Activated CD4-positive, alpha-beta T cell treated with anti-CD3 and anti-CD28 coated beads, Interleukin-2, amount 50 U/mL, for 16 hours (primary cell): ENCODE measurements around the gene DDX10.

ENCODE experiments used
- DNase-seq: peaks from one replicate; pipeline ENCODE4 v3.0.0-alpha.2; 2020

The DDX10 gene

DNA sequence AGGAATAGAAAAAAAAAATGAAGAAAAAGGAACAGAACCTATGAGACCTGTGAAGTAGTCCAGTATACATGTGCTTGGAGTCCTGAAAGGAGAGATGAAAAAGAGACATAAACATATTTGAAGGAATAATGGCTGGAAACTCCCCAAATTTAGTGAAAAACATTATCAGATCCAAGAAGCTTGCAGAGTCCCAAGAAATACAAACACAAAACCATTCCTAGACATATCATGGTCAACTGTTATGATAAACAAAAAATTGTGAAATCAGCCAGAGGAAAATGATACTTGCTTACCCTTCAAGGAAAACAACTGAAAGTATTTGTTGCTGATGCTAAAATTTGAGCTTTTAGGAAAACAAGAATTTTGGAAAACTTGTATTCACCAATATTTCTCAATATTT is 250.1 kb downstream of the DDX10 start:
- no peak for DNase-seq

DNA sequence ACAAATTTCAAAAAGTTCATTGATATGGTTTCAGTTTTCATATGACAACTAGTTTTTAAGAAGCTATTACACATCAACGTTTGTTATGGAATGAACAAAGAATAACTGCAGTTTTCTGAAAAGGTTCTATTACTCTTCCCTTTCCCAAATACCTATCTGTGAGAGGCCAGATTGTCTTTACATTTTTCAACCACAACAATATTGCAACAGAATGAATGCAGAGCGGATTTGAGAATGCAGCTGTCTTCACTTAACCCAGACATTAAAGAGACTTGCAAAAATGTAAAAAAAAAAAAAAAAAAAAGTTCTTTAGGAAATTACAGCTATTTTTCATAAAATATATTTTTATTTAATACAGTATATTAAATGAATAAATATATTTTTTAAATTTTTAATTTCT is 250.8 kb downstream of the DDX10 start:
- peak; percentile 10 for DNase-seq

DNA sequence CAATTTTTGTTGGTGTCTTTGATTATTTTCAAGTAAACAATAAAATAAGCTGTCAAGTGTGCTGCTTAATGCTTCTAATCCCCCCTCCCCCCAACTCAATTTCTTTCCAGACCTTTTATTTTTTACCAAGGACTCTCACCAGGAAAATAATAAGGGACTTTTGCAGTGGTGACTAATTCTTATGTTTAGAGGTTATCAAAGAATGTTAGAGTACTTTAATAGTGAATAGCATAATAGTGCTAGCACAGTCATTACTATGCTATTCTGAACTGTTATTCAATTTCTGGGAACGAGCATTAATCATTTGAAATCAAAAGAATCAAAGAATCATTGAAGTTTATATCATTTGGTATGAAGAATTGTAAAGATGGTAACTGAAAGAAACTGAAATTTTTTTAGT is 251.4 kb downstream of the DDX10 start:
- no peak for DNase-seq

DNA sequence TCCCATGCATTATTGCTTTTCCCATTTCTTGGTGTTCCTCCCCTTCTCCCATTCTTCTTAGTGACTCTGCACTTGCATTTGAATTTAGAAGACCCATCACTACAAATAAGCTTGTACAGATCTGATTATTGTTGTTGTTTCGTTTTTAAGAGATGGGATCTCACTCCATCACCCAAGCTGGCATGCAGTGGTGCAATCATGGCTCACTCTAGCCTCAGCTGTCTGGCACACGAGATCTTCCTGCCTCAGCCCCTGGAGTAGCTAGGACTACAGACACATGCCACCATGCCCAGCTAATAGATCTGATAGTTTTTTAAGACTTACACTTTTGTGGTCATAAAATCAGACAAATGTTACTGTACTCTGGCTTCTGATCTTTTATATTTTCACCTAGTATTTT is 252.1 kb downstream of the DDX10 start:
- no peak for DNase-seq

DNA sequence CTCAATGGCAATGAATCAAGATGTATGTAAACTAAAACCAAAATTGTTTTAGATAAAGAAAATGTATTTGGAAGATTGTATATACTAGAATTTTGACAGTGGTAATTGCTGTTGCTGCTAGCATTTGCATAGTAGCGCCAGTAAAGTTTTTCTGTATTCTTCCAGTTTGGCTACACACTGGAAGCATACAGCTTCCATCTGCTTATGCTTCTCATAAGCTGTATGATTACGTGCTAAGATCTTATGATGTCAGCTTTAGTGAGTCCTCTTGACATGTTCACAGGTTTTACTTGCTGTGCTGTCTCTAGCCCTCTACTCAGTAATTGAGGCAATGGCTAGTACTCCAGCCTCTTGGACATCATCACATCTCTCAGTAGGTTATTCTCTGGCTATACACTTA is 256.3 kb downstream of the DDX10 start:
- no peak for DNase-seq

DNA sequence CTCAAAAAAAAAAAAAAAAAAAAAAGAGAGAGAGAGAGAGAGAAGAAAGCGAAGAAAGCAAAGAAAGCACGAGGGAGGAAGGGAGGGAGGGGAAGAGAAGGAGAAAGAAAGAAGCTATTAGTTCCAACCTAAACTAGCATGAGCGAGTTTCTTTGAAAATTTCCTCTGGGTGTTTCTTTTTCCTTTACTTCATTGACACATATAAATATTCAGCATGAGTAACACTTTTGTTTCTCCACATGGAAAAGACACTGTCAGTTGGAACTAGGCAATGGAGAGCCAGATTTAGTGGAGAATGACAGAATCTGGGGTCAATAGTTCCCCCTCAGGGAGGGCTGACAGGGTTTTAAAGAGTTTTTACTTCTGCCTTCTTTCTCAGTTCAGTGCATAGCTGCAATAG is 257.4 kb downstream of the DDX10 start:
- no peak for DNase-seq

DNA sequence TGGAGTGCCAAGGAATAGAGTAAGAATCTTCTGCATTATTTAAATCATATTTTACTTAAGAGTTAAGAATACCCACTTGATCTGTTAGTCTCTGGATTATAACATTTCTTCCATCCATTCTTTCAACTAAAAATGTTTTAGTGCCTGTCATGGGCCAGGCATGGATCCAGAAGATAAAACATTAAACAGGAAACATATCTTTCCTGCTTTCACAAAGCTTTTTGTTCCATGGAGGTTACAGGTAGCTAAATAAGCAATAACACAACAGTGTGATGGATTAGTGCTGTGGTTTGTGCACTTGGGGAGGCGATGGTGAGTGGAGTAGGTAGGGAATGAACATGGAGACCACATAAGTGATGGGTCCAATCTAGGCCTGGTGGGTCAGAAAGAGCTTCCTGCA is 258.5 kb downstream of the DDX10 start:
- DNase-seq: no peak

DNA sequence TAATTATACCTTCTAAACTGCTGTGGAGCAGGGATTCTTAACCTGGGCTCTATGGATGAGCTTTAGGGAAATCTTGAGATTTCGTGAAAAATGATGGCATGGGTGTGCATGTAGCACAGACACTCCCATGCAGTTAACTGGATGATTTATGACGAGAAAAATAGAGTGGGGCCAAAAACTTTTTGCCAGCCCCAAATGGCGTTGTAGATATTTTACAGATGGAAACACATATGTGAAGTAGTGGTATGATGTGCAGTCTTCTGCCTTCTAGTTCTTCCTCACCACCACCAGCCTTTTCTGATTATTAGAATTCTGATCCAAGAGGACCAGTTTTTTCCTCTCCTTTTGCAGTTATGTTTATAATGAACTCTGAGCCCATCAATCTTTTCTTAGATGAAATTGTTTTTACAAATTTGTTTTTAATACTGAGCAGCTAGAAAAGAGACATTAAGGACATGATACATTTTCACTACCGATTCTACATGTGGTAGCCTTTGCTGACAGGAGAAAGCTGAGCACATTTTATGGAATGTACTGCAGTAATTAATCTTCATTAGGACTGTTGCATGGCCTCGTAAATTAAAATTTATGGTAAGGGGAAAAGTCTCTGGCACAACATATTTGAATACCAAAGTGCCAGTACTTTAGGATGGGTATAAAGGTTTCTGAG is 261.4 kb downstream of the DDX10 start:
- DNase-seq: no peak

DNA sequence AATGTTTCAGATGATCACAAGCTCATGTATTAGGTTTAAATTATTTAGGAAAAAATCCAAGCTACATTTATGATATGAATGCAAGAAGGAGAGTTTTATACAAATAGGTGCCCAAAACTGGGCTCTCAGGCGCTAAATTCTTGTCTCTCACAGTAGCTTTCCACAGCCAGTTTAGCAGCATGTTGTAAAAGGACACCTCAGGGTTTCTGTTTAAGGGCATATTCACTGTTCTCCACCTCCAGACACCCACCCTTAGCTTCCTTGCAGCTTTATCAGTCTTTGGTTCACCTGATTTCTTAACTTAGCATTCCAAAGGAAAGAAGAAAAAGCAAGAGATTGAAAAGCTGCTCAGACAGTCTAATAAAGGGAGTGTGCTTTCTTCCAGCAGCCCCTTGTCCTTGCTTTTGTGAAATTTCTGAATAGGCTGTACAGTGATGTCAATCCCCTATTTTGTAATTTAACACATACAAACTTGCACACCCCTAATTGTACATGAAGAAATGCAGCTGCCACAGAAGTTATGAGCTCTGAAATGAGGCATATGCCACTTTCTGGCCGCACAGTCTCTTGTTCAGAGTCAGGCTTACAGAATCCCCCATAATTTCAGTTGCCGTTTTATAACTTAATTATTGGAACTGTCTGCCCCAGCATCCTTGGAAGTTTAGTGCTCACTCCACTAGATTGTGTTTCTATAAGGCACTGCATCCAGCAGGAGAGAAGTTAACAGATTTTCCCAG is 262.1 kb downstream of the DDX10 start:
- DNase-seq: no peak

DNA sequence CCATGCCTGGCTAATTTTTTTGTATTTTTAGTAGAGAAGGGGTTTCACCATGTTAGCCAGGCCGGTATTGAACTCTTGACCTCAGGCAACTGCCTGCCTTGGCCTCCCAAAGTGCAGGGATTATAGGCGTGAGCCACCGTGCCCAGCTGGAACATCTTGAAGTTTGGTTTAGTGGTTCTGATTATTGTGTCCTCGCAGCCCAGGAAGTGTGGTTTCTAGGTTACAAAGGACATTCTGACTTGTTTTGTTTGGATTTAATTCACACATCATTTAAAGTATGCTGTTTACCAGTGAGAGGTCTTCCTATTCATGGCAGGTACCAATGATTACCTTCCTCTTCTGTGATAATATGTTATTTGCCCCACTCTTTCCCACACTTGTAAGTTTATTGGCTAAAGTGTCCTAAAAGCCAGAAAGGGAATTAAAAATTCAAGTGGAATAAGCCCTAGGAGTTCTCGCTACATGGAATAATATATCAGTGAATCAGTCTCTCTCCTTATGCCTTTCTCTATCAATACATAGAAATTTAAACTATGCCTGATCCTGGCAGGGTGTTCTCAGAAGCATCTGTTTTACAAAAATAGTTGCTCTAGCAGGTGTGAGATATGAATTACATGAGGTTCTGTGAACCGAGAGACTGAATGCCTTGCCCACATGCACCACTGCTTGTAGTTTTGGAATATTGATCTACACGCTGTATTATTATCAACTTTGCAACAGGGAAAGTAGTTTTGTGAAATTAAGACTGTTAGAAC is 263.1 kb downstream of the DDX10 start:
- no peak for DNase-seq

DNA sequence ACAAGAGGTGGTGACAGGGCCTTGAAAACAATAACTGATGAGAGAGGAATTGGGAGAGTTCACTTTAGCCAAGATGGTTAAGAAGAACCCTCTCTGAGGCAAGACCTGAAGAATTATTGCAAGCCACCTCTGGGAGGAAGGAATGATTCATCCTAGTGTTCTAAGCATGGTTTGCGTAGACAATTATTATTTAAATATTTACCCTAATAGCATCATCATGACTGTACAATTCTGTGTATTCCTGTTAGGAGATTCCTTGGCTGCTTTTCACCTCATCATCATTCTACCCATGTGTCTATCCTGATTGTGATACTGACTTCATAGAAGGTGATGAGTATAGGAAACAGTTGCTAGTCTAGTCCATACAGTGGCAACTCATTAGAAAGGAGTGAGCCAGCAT is 264.4 kb downstream of the DDX10 start:
- DNase-seq: no peak

DNA sequence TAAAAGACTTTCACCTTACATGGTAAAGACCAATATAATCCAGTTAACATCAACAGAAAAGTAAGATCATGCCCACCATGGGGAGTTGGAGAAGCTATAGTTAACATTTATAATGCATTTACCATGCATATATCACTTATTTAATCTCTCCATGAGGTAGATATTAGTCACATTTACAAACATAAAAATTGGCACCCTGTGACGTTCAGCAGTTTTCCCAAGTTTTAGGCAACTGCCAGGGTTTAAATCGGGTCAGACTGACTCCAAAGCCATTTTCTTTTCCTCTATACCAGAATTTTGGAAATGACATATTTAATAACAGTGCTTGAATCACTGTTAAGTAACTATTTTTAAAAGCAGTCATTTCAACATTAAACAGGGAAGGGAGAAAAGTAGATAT is 266.3 kb downstream of the DDX10 start:
- no peak for DNase-seq

DNA sequence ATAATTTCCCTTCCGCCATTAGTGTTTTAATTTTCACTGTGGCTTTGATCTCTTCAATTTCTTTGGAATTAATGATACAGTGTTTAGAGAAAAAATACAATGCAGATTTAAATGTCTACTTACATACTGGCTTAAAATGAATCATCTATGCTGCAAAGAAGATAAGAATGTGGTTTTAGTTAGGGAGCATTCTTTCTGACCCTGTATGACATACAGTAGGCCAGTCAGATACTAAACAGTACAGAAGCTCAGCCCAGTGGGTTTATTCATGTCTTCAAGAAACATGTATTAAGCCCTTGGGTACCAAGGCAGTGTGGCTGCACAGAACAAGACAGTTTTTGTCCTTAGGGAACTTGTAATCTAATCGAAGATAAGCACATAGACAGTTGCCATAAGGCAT is 268.8 kb downstream of the DDX10 start:
- no peak for DNase-seq

DNA sequence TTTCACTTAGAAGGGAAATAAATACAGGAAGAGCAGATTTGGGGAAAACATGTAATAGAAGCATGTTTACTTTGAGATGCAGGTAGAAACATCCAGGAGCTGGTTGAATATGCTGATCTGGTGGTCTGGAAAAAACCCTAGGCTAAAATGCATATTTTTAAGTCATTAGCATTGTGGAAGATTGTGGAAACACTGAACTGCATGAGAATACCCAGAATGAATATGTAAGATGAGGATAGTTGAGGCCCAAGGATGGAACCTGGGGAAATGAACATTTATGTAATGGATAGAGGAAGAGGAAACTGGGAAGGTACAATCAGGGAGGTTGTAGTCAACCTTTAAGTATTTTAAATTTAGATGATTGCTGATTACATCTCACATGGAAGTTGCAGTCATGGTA is 269.4 kb downstream of the DDX10 start:
- no peak for DNase-seq

DNA sequence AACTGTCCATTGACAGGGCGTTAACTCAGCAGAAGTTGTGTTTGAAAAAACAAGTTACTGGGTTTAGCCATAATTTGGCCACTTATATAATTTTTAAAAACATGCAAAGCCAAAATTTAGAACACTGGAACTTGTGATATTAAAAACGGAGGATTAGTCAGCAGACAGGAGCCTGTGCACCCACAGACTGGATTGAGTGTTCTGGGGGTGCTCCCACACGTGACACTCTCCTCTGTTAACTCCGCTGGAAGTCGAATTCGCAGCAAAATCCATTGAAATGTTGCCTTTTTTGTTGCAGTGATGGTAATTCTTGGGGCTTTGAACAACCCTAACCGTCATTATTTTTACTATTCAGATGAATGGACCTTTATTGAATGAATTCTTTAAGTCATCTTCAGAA is 269.8 kb downstream of the DDX10 start:
- no peak for DNase-seq

DNA sequence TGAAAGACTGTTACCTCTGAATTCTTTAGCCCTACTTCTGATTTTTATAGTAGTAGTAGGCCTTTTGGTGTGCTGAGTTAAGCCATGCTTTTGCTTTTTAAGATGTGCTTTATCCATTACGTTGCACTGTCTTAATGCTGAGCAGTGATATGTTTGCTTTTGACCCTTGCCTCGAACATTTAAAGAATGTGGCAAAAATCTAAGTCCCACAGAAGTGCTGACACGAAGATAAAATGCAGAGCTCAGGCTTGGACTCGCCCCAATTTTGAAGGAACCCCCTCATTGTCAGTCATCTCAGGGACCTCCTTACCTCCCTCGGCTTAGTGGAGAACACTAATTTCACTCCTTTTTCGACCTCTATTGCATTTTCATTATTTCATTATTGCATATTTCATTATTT is 272.9 kb downstream of the DDX10 start:
- no peak for DNase-seq

DNA sequence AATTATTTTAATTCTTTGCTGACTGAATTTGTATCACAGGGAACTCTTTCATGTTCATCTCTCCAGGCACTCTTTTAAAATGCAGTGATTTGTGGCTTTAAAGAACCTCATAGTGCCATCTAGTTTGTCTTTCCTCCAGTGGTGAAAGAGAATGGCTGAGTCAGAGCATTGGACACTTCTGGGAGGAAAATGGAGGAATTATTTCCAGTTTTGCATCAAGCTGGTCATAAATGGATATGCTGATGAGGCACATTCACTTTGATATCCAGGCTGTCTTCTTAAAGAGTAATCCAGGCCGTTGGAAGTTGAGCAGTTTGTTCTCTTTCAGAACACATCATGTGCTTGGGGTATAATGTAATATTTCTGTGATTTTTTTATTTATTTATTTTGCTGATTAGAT is 273.7 kb downstream of the DDX10 start:
- DNase-seq: no peak

DNA sequence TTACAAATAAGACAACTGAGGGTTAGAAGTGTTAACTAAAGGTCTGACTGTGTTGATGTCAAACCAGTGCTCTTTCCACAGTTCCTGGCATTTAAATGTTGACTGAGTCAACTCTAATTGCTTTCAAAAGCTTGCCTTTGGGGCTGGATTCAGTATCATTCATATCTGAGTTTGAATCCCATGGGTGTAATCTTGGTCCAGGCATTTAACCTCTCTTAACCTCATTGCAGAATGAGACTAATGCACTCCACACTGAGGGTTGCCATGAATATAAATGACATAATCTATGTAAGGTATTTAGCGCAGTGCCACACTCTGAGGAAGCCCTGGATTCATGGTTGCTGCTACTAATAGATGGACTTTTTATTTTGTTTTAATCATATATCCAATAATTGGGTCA is 274.3 kb downstream of the DDX10 start:
- DNase-seq: no peak

DNA sequence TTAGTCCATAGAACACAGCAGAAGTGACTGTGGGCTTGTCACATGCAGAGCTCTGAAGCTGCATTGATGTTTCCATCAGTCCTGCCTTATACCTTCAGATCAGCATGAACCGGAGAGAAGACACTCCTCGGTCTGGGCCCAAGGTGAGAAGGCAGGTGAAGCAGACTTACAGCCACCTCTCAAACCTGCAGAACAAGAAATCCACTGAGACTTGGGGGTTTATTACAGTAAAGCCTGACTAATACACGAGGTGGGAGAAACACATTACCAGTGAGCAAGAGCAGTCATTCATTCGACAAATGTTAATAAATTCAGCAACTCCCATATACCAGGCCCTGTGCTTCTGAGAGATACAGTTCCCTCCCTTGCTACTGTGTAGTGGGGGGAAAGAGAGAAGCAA is 279.0 kb downstream of the DDX10 start:
- no peak for DNase-seq

DNA sequence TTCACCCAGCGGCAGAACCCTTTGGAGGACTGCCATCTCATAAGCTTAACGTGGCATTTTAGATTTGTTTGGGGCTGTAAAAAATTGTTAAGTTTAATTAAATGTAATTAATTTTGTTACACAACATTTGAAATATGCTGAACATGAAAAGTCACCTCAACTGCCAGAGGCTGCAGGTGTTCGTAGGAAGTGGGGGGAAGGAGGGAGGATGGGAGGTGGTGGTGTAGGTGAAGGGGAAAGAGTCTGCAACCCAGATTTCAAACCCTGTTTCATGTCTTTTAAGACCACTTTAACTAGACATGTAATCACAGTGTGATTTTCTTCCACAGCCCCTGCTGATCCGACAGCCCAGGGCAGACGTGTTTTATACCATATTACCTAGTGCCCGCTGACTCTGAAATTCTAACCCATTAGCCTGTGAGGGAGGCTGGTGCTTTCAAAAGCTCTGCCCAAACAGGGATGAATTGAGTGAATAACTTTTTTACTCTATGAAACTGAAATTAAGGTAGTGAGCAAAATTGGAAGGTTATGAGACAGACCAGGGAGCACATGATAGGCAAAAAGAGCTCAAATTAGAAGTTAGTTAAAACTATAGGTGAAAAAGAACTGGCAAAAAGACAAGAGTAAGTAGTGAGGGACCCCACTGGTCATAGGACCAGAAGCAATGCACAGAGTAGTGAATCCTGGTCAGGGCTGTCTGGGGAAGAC is 279.8 kb downstream of the DDX10 start:
- no peak for DNase-seq

DNA sequence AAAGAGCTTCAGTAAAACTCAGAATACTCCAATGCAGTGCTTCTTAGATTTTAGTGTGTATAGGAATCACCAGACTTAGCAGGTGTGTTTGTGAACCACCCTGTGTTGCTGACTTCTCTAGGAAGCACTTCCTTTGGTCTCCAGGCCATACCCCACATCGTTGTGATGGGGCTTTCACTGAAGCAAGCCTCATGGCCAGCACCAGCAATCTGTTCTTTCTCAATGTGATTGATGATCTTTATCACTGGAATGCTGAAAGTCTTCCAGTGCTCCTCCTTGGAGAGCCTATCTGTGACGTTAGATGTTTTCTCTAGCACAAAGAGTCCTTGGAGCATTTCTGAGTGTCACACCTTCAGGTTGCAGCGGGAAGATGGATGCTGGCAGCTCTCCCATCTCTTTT is 280.5 kb downstream of the DDX10 start:
- DNase-seq: no peak

DNA sequence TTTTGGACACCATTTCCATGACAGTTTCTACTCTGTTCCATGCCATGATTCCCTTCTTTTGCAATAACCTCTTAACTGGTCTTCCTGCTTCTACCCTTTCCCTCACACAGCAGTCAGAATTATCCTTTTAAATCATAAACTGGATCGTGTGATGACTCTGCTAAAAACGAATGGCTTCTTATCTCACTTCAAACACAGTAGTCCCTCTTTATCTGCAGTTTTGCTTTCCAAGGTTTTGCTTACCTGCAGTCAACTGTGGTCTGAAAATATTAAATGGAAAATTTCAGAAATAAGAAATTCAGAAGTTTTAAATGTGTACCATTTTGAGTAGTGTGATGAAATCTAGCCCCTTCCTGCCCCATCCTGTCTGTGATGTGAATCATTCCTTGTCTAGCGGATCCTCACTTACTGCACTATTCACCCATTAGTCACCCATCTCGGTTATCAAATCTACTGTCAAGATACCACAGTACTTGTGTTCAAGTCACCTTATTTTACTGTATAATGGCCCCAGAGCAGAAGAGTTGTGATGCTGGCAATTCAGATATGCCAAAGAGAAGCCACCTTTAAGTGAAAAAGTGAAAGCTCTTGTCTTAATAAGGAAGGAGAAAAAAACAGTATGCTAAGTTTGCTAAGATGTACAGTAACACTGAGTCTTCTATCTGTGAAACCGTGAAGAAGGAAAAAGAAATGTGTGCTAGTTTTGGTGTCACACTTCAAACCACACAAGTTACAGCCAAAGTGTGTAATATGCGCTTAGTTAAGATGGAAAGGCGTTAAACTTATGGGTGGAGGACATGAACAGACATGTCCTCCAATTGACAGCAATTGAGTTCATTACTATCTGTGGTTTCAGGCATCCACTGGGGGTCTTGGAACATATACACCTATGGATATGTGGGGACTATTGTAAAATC is 283.0 kb downstream of the DDX10 start:
- peak; percentile 24 for DNase-seq
